Parathyroid adenoma (tissue), 2 donors: ENCODE results near the gene PIP5K1C.

ENCODE experiments used
- H2AFZ ChIP-seq: fragments of 300-600 bp; sonication (generic); one replicate; pipeline ENCODE4 v1.7.0; 2017; ENCODE audit warnings: antibody characterized with exemption, mild to moderate bottlenecking
- H3K27ac ChIP-seq: fragments of 300-600 bp; sonication (generic); one replicate; pipeline ENCODE4 v1.7.0; 2017
- H3K27me3 ChIP-seq: fragments of 300-600 bp; sonication (generic); one replicate; pipeline ENCODE4 v1.7.0; 2017; ENCODE audit warnings: low read length; ENCODE audit not compliant: control insufficient read depth, insufficient read depth
- H3K36me3 ChIP-seq: fragments of 300-600 bp; sonication (generic); one replicate; pipeline ENCODE4 v1.7.0; 2017; ENCODE audit warnings: low read length; ENCODE audit not compliant: control insufficient read depth, insufficient read depth
- H3K4me1 ChIP-seq: fragments of 300-600 bp; sonication (generic); one replicate; pipeline ENCODE4 v1.7.0; 2017; ENCODE audit warnings: control low read depth
- H3K4me2 ChIP-seq: fragments of 300-600 bp; sonication (generic); one replicate; pipeline ENCODE4 v1.7.0; 2017; ENCODE audit warnings: low read length
- H3K4me3 ChIP-seq: fragments of 300-600 bp; sonication (generic); one replicate; pipeline ENCODE4 v1.7.0; 2017; ENCODE audit warnings: low read depth, low read length
- H3K79me2 ChIP-seq: fragments of 300-600 bp; sonication (generic); one replicate; pipeline ENCODE4 v1.7.0; 2017; ENCODE audit warnings: control low read depth
- H3K9ac ChIP-seq: fragments of 300-600 bp; sonication (generic); one replicate; pipeline ENCODE4 v1.7.0; 2017; ENCODE audit warnings: mild to moderate bottlenecking
- H3K9me3 ChIP-seq: fragments of 300-600 bp; sonication (generic); one replicate; pipeline ENCODE4 v1.7.0; 2017; ENCODE audit warnings: low read length; ENCODE audit not compliant: control insufficient read depth
- CTCF ChIP-seq: fragments of 300-600 bp; sonication (generic); IDR thresholded peaks from one replicate; pipeline ENCODE4 v1.7.0; 2017; ENCODE audit warnings: antibody characterized with exemption, mild to moderate bottlenecking
- donor health status: primary hyperparathyroidism.

Gene PIP5K1C

GRCh38 chr19:3693025-3693925 is 7.0 kb downstream of the PIP5K1C start:
- no peak overlapping the region for H2AFZ ChIP-seq
- no peak overlapping the region for H3K4me3 ChIP-seq
- peaks cover 28% of the 10 kb centered on the region for H3K79me2 ChIP-seq
- no peaks in the 10 kb centered on the region for H3K27me3 ChIP-seq
- TF ChIP-seq CTCF = no peak
- no peak overlapping the region for H3K4me2 ChIP-seq
- no peak overlapping the region for H3K27ac ChIP-seq
- no peaks in the 10 kb centered on the region for H3K9me3 ChIP-seq
- peaks cover 2% of the 10 kb centered on the region for H3K4me1 ChIP-seq
- no peak overlapping the region for H3K9ac ChIP-seq
- H3K36me3 ChIP-seq = no peaks in the 10 kb centered on the region

- H3K36me3 ChIP-seq = no peaks in the 10 kb centered on the region
- H3K4me2 ChIP-seq = no peak overlapping the region
- H3K79me2 ChIP-seq = peaks cover 19% of the 10 kb centered on the region
- no peaks in the 10 kb centered on the region for H3K27me3 ChIP-seq
- no peaks in the 10 kb centered on the region for H3K9me3 ChIP-seq
- no peak overlapping the region for H2AFZ ChIP-seq
- TF ChIP-seq CTCF = peak; percentile 46
- no peak overlapping the region for H3K27ac ChIP-seq
- no peak overlapping the region for H3K9ac ChIP-seq
- peaks cover 5% of the 10 kb centered on the region for H3K4me1 ChIP-seq
- H3K4me3 ChIP-seq = no peak overlapping the region
Observed at GRCh38 chr19:3692141-3693024, 7.9 kb downstream of the PIP5K1C start.

- Histone ChIP-seq H3K4me1 (peaks cover 5% of the 10 kb centered on the region), H3K79me2 (peaks cover 14% of the 10 kb centered on the region), H3K9ac (no peak overlapping the region), H3K4me2 (no peak overlapping the region), H3K27ac (no peak overlapping the region), H2AFZ (no peak overlapping the region), H3K27me3 (no peaks in the 10 kb centered on the region), H3K36me3 (no peaks in the 10 kb centered on the region), H3K9me3 (no peaks in the 10 kb centered on the region), H3K4me3 (no peak overlapping the region)
- no peak for TF ChIP-seq CTCF
Observed at GRCh38 chr19:3691726-3692125, 8.5 kb downstream of the PIP5K1C start.

GRCh38 chr19:3691372-3691716 is 8.9 kb downstream of the PIP5K1C start:
- Histone ChIP-seq H3K4me1 (peaks cover 5% of the 10 kb centered on the region), H3K27me3 (no peaks in the 10 kb centered on the region), H3K9me3 (no peaks in the 10 kb centered on the region), H3K4me2 (no peak overlapping the region), H3K27ac (no peak overlapping the region), H2AFZ (no peak overlapping the region), H3K9ac (no peak overlapping the region), H3K4me3 (no peak overlapping the region), H3K36me3 (no peaks in the 10 kb centered on the region), H3K79me2 (peaks cover 14% of the 10 kb centered on the region)
- no peak for TF ChIP-seq CTCF
